GM11168 (cell line): ENCODE results near the gene HSPB1.
"Not testable (repeated sequence)": the region's sequence is repeated elsewhere in the genome, so short reads cannot be mapped to it uniquely, and the experiment has no call there.

Source experiments
- in situ Hi-C: fragments of 300-500 bp; cut with MboI; formaldehyde crosslinking; loops from one replicate; pipeline ENCODE4 v1.12.0; 2022; ENCODE audit warnings: low sequenced_read_pairs; ENCODE audit not compliant: unreplicated experiment

Gene HSPB1

GRCh38 chr7:76281006-76281705, 21.3 kb upstream of the HSPB1 start:
- in situ Hi-C loops = loop anchor here (10.0 kb wide), 1 partner anchor 96 kb away; no protein-coding TSS in a partner anchor

GRCh38 chr7:76281706-76282343, 20.6 kb upstream of the HSPB1 start:
- in situ Hi-C loops = loop anchor here (10.0 kb wide), 1 partner anchor 97 kb away; no protein-coding TSS in a partner anchor

- in situ Hi-C loops = loop anchor here (10.0 kb wide), 1 partner anchor 98 kb away; no protein-coding TSS in a partner anchor
Measured at GRCh38 chr7:76282344-76283253, 19.9 kb upstream of the HSPB1 start.

- in situ Hi-C loops = loop anchor here (10.0 kb wide), 1 partner anchor 99 kb away; no protein-coding TSS in a partner anchor
Measured at GRCh38 chr7:76283254-76284159, 19.0 kb upstream of the HSPB1 start.

- in situ Hi-C loops = loop anchor here (10.0 kb wide), 1 partner anchor 101 kb away; no protein-coding TSS in a partner anchor
Measured at GRCh38 chr7:76285604-76286374, 16.7 kb upstream of the HSPB1 start.

GRCh38 chr7:76286842-76287403, 15.6 kb upstream of the HSPB1 start:
- in situ Hi-C loops = loop anchor here (10.0 kb wide), 1 partner anchor 102 kb away; no protein-coding TSS in a partner anchor

GRCh38 chr7:76290847-76291350, 11.6 kb upstream of the HSPB1 start:
- in situ Hi-C loops = not testable (repeated sequence)

GRCh38 chr7:76291351-76292212, 10.9 kb upstream of the HSPB1 start:
- in situ Hi-C loops = no loop called here

- in situ Hi-C loops = no loop called here
Measured at GRCh38 chr7:76292213-76292573, 10.3 kb upstream of the HSPB1 start.

GRCh38 chr7:76292911-76293310, 9.6 kb upstream of the HSPB1 start:
- in situ Hi-C loops = not testable (repeated sequence)

GRCh38 chr7:76293407-76293901, 9.0 kb upstream of the HSPB1 start:
- in situ Hi-C loops = no loop called here

GRCh38 chr7:76294344-76295024, 8.0 kb upstream of the HSPB1 start:
- in situ Hi-C loops = no loop called here

- in situ Hi-C loops = no loop called here
Measured at GRCh38 chr7:76296743-76297740, 5.4 kb upstream of the HSPB1 start.

- in situ Hi-C loops = no loop called here
Measured at GRCh38 chr7:76300166-76300731, 2.2 kb upstream of the HSPB1 start.

- in situ Hi-C loops = no loop called here
Measured at GRCh38 chr7:76301000-76301399, 1.5 kb upstream of the HSPB1 start.
